GM12878 (cell line): Measurements from ENCODE around the gene BCKDHB. TPM values are rescaled to one million over a fixed set of nuclear protein-coding genes. Genes with fewer than 3 reads are reported as not detected.

ENCODE experiments used
- ATAC-seq: fragments of 200-7000 bp; cut with Tn5 transposase; 3 replicates; pipeline ENCODE4 v1.9.1; 2020; ENCODE audit warnings: mild to moderate bottlenecking, moderate library complexity
- BruUV-seq: library from RNA; stranded (reverse); fragments of 400-500 nt; replicated peaks from 2 replicates; lab custom pipeline; 2021; lab: Mats Ljungman, UMichigan
- CTCF ChIA-PET: fragments of 300-600 bp; sonication (Branson Sonifier 250); formaldehyde crosslinking; extraction: SDS; loops from one replicate; lab custom pipeline; 2021; ENCODE audit warnings: inconsistent platforms; lab: Yijun Ruan, JAX
- POLR2A ChIA-PET: fragments of 350-600 bp; formaldehyde crosslinking; extraction: SDS; loops from one replicate; lab custom pipeline; 2021; ENCODE audit warnings: inconsistent platforms; lab: Charles Lee
- RAD21 ChIA-PET: fragments of 300-600 bp; sonication (Branson Sonifier 250); formaldehyde crosslinking; loops from one replicate; lab custom pipeline; 2023; ENCODE audit warnings: antibody characterized with exemption; ENCODE audit not compliant: unreplicated experiment; lab: Charles Lee
- SMC1A ChIA-PET: fragments of 300-600 bp; sonication (Branson Sonifier 250); formaldehyde crosslinking; loops from one replicate; lab custom pipeline; 2023; ENCODE audit not compliant: unreplicated experiment, uncharacterized antibody; lab: Charles Lee
- DNase-seq: peaks from one replicate; pipeline ENCODE4 v3.0.0-alpha.2; 2011; ENCODE audit warnings: low read depth, low spot score
- FAIRE-seq: peaks from 3 replicates; lab custom pipeline; 2011; peaks lifted over from hg19 to GRCh38; lab: Jason Lieb, UNC
- H2AFZ ChIP-seq: 2 replicates; pipeline ENCODE4 v1.6.0; 2011; ENCODE audit warnings: low read depth, low read length, control low read depth; ENCODE audit not compliant: control insufficient read depth
- H3K27ac ChIP-seq: 2 replicates; pipeline ENCODE4 v1.5.1; 2011; ENCODE audit warnings: control low read depth; ENCODE audit not compliant: control insufficient read depth, insufficient read depth
- H3K27me3 ChIP-seq, 2 experiments: replicated peaks in 1 of 2; 2 replicates each; pipeline versions ENCODE4 v1.6.0 to v1.6.1; 2011; ENCODE audit warnings: low read length in 1 of 2; ENCODE audit not compliant: control insufficient read depth in 2 of 2, insufficient read depth in 2 of 2
- H3K36me3 ChIP-seq, 2 experiments: 2 replicates each; pipeline ENCODE4 v1.5.1; 2011; ENCODE audit warnings: low read length in 1 of 2; ENCODE audit not compliant: control insufficient read depth in 2 of 2, insufficient read depth in 2 of 2
- H3K4me1 ChIP-seq: 2 replicates; pipeline ENCODE4 v1.6.1; 2011; ENCODE audit warnings: mild to moderate bottlenecking, low read length, moderate library complexity, mixed read lengths; ENCODE audit not compliant: control insufficient read depth, insufficient read depth
- H3K4me2 ChIP-seq: 2 replicates; pipeline ENCODE4 v1.6.0; 2011; ENCODE audit warnings: control low read depth; ENCODE audit not compliant: control insufficient read depth, insufficient read depth
- H3K4me3 ChIP-seq: fragments of 200-600 bp; sonication (generic); 2 replicates; pipeline ENCODE4 v1.5.1; 2016
- H3K79me2 ChIP-seq: 2 replicates; pipeline ENCODE4 v1.6.0; 2011; ENCODE audit warnings: low read length; ENCODE audit not compliant: control insufficient read depth, insufficient read depth
- H3K9ac ChIP-seq: 2 replicates; pipeline ENCODE4 v1.8.0; 2011; ENCODE audit warnings: low read length, control low read depth, mixed read lengths; ENCODE audit not compliant: control insufficient read depth, insufficient read depth
- H3K9me3 ChIP-seq: replicated peaks from 3 replicates; pipeline ENCODE4 v1.5.1; 2011; ENCODE audit warnings: mild to moderate bottlenecking, low read length; ENCODE audit not compliant: control insufficient read depth, insufficient read depth
- H4K20me1 ChIP-seq: 2 replicates; pipeline ENCODE4 v1.6.0; 2011; ENCODE audit not compliant: control insufficient read depth, insufficient read depth
- ATF3 ChIP-seq: IDR thresholded peaks from 2 replicates; pipeline ENCODE4 v1.6.1; 2011; ENCODE audit warnings: low read depth, mild to moderate bottlenecking, low read length, moderate library complexity, borderline replicate concordance; ENCODE audit errors: extremely low read depth
- BCL11A ChIP-seq: IDR thresholded peaks from 2 replicates; pipeline ENCODE4 v1.6.1; 2011; ENCODE audit warnings: low read depth, low read length
- CHD2 ChIP-seq: IDR thresholded peaks from 2 replicates; pipeline ENCODE4 v1.6.1; 2011; ENCODE audit warnings: low read depth, low read length, improper control_type of control experiment, borderline replicate concordance
- IRF4 ChIP-seq: IDR thresholded peaks from 2 replicates; pipeline ENCODE4 v1.6.1; 2011; ENCODE audit warnings: low read depth, low read length
- KDM1A ChIP-seq: fragments of 200-600 bp; sonication (generic); IDR thresholded peaks from 2 replicates; pipeline ENCODE4 v1.6.1; 2016; ENCODE audit warnings: borderline replicate concordance
- PAX5 ChIP-seq: IDR thresholded peaks from 2 replicates; pipeline ENCODE4 v1.6.1; 2011; ENCODE audit warnings: low read depth, low read length, borderline replicate concordance
- PKNOX1 ChIP-seq: fragments of 450-650 bp; IDR thresholded peaks from 2 replicates; pipeline ENCODE4 v1.6.1; 2016; ENCODE audit warnings: mild to moderate bottlenecking
- RB1 ChIP-seq: fragments of 450-650 bp; formaldehyde crosslinking; IDR thresholded peaks from 2 replicates; pipeline ENCODE4 v1.6.1; 2017; ENCODE audit warnings: mild to moderate bottlenecking, borderline replicate concordance
- STAT3 ChIP-seq: IDR thresholded peaks from 2 replicates; pipeline ENCODE4 v1.6.1; 2011; ENCODE audit warnings: low read depth, low read length, improper control_type of control experiment
- TBL1XR1 ChIP-seq: IDR thresholded peaks from 2 replicates; pipeline ENCODE4 v1.6.1; 2012; ENCODE audit warnings: low read depth, low read length, improper control_type of control experiment
- TCF3 ChIP-seq: IDR thresholded peaks from 2 replicates; pipeline ENCODE4 v1.6.1; 2012; ENCODE audit warnings: low read depth, mild to moderate bottlenecking, low read length, borderline replicate concordance; ENCODE audit not compliant: insufficient read depth
- TCF7 ChIP-seq: IDR thresholded peaks from 2 replicates; pipeline ENCODE4 v1.6.1; 2014; ENCODE audit warnings: antibody characterized with exemption, borderline replicate concordance
- ZNF217 ChIP-seq: fragments of 450-650 bp; IDR thresholded peaks from 2 replicates; pipeline ENCODE4 v1.6.1; 2017; ENCODE audit warnings: antibody characterized with exemption, mild to moderate bottlenecking
- ZNF274 ChIP-seq: IDR thresholded peaks from one replicate; pipeline ENCODE4 v1.8.0; 2011; ENCODE audit not compliant: insufficient read length, insufficient read depth
- ZNF592 ChIP-seq: fragments of 450-650 bp; IDR thresholded peaks from 2 replicates; pipeline ENCODE4 v1.6.1; 2017; ENCODE audit warnings: mild to moderate bottlenecking, moderate library complexity
- WGBS: methylation state at CpG from one replicate; pipeline ENCODE4 v1.1.6; 2016; ENCODE audit warnings: low lambda C conversion rate; ENCODE audit not compliant: insufficient replicate concordance, insufficient coverage; ENCODE audit errors: missing lambda C conversion rate; 5-methylcytosine and 5-hydroxymethylcytosine counted together
- in situ Hi-C: fragments of 300-500 bp; cut with MboI; formaldehyde crosslinking; loops from 9 replicates; pipeline ENCODE4 v1.14.3; 2018; ENCODE audit warnings: mixed read lengths
- intact Hi-C: fragments of 100-400 bp; cut with micrococcal nuclease; formaldehyde crosslinking; loops from one replicate; pipeline ENCODE4 v1.14.2; 2022; ENCODE audit not compliant: unreplicated experiment
- polyA plus RNA-seq, 11 experiments: library from polyadenylated mRNA; depleted of rRNA in 4 of 11; unstranded in 6 of 11; stranded (reverse) in 5 of 11; fragments of >200 nt; fragmentation: Nextera tagmentation in 4 of 11; fragmentation: Illumina TruSeq in 1 of 11; extraction: Ambion mirVana in 4 of 11; extraction: Trizol in 1 of 11; gene quantifications; 1 replicate in 1 of 11; 2 replicates in 10 of 11; pipeline versions ENCODE4 v1.2.1 to v1.2.3, GENCODE V29; 2011 to 2016; ENCODE audit warnings: inconsistent platforms in 2 of 11, missing spikeins in 2 of 11, low read depth in 1 of 11
- total RNA-seq, 4 experiments: library from RNA; depleted of rRNA in 3 of 4; stranded (reverse); fragments of >200 nt in 3 of 4; fragmentation: Illumina TruSeq in 1 of 4; extraction: Trizol in 1 of 4; gene quantifications; 2 replicates each; pipeline versions ENCODE4 v1.2.1 to v1.2.3, GENCODE V29; 2013 to 2021

Gene BCKDHB
- total and polyA plus RNA-seq, 10 of the 15 experiments (the other 5 are each of a cell fraction or from before 2014, with no cell fraction given), result 12.9 to 57.1 (median 25.3) TPM

DNA sequence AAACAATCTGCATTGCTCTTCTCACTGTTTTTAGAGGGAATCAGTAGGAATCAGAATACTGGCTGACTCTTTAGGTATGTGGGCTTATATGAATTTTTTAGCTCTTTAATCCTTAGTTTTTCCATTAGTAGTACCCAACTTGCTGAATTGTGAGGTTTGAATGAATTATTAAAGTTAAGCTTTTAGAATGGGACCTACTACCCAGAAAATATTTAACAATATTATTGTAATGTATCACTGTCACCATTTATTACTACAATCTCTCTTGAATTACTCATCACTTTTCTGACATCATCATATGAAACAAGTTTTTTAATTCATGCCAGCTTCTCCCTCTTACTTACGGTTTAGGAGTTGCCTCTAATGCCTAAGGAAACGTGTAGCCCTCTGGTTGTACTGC is 212.7 kb downstream of the BCKDHB start:
- Histone ChIP-seq H3K9me3 (no peaks in the 10 kb centered on the region), H3K4me3 (no peak overlapping the region), H3K4me1 (no peaks in the 10 kb centered on the region), H3K27ac (no peak overlapping the region), H2AFZ (no peak overlapping the region), H3K4me2 (no peak overlapping the region), H3K27me3 (no peaks in the 10 kb centered on the region), H3K36me3 (no peaks in the 10 kb centered on the region), H3K79me2 (no peaks in the 10 kb centered on the region), H3K9ac (no peak overlapping the region), H4K20me1 (no peaks in the 10 kb centered on the region)
- ChIA-PET SMC1A (interaction anchor here (1.3 kb wide), 1 partner anchor 12 kb away, joined by 5 read pairs; no protein-coding TSS in a partner anchor), CTCF (interaction anchor here (0.6 to 1.3 kb wide), 2 partner anchors 12 to 377 kb away, joined by 3 to 4 read pairs; no protein-coding TSS in a partner anchor), POLR2A (no interaction called here), RAD21 (no interaction called here)
- DNase-seq (no peak), ATAC-seq (no peak), FAIRE-seq (no peak)
- intact Hi-C loops, result no loop called here
- TF ChIP-seq RB1 (no peak), ZNF274 (no peak), TCF7 (no peak), CHD2 (no peak), PAX5 (no peak), KDM1A (no peak), TBL1XR1 (no peak), ZNF217 (no peak), BCL11A (no peak), TCF3 (no peak)
- WGBS, result 96% methylated on average over 2 of the region's 2 CpGs
- no TSS peak for BruUV-seq
- in situ Hi-C loops, result no loop called here

GRCh38 chr6:80321011-80321410 is 214.5 kb downstream of the BCKDHB start:
- Histone ChIP-seq H3K36me3 (no peaks in the 10 kb centered on the region), H3K4me1 (no peaks in the 10 kb centered on the region), H3K9ac (no peak overlapping the region), H3K9me3 (no peaks in the 10 kb centered on the region), H3K27ac (no peak overlapping the region), H3K4me2 (no peak overlapping the region), H3K27me3 (no peaks in the 10 kb centered on the region), H4K20me1 (no peaks in the 10 kb centered on the region), H2AFZ (no peak overlapping the region), H3K4me3 (no peak overlapping the region), H3K79me2 (no peaks in the 10 kb centered on the region)
- FAIRE-seq (no peak), DNase-seq (no peak), ATAC-seq (no peak)
- ChIA-PET RAD21 (no interaction called here), POLR2A (no interaction called here), SMC1A (no interaction called here), CTCF (no interaction called here)
- BruUV-seq, result no TSS peak
- WGBS, result 63% methylated on average over 2 of the region's 2 CpGs
- intact Hi-C loops, result no loop called here
- in situ Hi-C loops, result no loop called here
- no peak for TF ChIP-seq ZNF592
- no peak for TF ChIP-seq ATF3
- TF ChIP-seq IRF4, result no peak
- TF ChIP-seq PKNOX1, result no peak
- no peak for TF ChIP-seq STAT3
